ENCODE data around the gene PDILT.

GRCh38 chr16:20320592-20320991 is 83.9 kb downstream of the PDILT start:
- TF ChIP-seq CTCF (IDR thresholded peaks at IDR 0.05; ENCODE audit: extremely low read depth in 1 of 2, insufficient read depth in 1 of 2, low read depth in 1 of 2, low read length in 2 of 2) (no peak), POLR2AphosphoS5 (IDR thresholded peaks at IDR 0.05; ENCODE audit: insufficient read depth, low read depth, low read length) (no peak), MYC (IDR thresholded peaks at IDR 0.05; ENCODE audit: low read depth, low read length) (no peak), POLR2A (IDR thresholded peaks at IDR 0.05; ENCODE audit: low read depth, low read length) (no peak)

All from endothelial cell of umbilical vein (primary cell).